Measurements from ENCODE around the gene USP17L11.
"Not testable (repeated sequence)": the region's sequence is repeated elsewhere in the genome, so short reads cannot be mapped to it uniquely, and the experiment has no call there.

GRCh38 chr4:9230249-9230648 lies 15.0 kb downstream of the USP17L11 start:
- not testable (repeated sequence) for TF ChIP-seq CTCF (IDR thresholded peaks at IDR 0.05; ENCODE audit: poor library complexity); EZH2 (IDR thresholded peaks at IDR 0.05; ENCODE audit: borderline replicate concordance); EZH2phosphoT487 (IDR thresholded peaks at IDR 0.05; ENCODE audit: low read depth, severe bottlenecking, unreplicated experiment)

Data from hepatocyte (in vitro differentiated cells).